ENCODE data around the gene BBS9. TPM values are rescaled to one million over a fixed set of nuclear protein-coding genes. Genes with fewer than 3 reads are reported as not detected.

BBS9 gene
- polyA plus RNA-seq, 1 donor from 2014 or later, result 9.8 TPM

GRCh38 chr7:33392148-33392547 is 262.8 kb downstream of the BBS9 start:
- no peaks in the 10 kb centered on the region for H3K9me3 ChIP-seq (ENCODE audit: low read length)
- no peak overlapping the region for H2AFZ ChIP-seq (ENCODE audit: low read depth, low read length)
- no peak overlapping the region for H3K4me3 ChIP-seq (ENCODE audit: low read length)
- no peak overlapping the region for H3K4me2 ChIP-seq (ENCODE audit: low read length)
- H3K9me2 ChIP-seq (ENCODE audit: insufficient read depth, low read length), result no peaks in the 10 kb centered on the region
- no peak for TF ChIP-seq EZH2 (IDR thresholded peaks at IDR 0.05; ENCODE audit: borderline replicate concordance, insufficient read depth, low read length, poor library complexity, severe bottlenecking)
- no peak for TF ChIP-seq RAD21 (conservative IDR thresholded peaks at IDR 0.05)
- no peak for TF ChIP-seq SMC3 (conservative IDR thresholded peaks at IDR 0.05; ENCODE audit: poor library complexity)
- no peak for TF ChIP-seq TAF1 (IDR thresholded peaks at IDR 0.05; ENCODE audit: low read depth)
- TF ChIP-seq EP300 (conservative IDR thresholded peaks at IDR 0.05; ENCODE audit: poor library complexity, severe bottlenecking), result no peak
- no peak for TF ChIP-seq CTCF (IDR thresholded peaks at IDR 0.05; ENCODE audit: poor library complexity, severe bottlenecking)
- TF ChIP-seq POLR2AphosphoS5 (IDR thresholded peaks at IDR 0.05), result no peak
- no peak for TF ChIP-seq MXI1 (conservative IDR thresholded peaks at IDR 0.05; ENCODE audit: poor library complexity, severe bottlenecking)
- TF ChIP-seq, protein P1, sequence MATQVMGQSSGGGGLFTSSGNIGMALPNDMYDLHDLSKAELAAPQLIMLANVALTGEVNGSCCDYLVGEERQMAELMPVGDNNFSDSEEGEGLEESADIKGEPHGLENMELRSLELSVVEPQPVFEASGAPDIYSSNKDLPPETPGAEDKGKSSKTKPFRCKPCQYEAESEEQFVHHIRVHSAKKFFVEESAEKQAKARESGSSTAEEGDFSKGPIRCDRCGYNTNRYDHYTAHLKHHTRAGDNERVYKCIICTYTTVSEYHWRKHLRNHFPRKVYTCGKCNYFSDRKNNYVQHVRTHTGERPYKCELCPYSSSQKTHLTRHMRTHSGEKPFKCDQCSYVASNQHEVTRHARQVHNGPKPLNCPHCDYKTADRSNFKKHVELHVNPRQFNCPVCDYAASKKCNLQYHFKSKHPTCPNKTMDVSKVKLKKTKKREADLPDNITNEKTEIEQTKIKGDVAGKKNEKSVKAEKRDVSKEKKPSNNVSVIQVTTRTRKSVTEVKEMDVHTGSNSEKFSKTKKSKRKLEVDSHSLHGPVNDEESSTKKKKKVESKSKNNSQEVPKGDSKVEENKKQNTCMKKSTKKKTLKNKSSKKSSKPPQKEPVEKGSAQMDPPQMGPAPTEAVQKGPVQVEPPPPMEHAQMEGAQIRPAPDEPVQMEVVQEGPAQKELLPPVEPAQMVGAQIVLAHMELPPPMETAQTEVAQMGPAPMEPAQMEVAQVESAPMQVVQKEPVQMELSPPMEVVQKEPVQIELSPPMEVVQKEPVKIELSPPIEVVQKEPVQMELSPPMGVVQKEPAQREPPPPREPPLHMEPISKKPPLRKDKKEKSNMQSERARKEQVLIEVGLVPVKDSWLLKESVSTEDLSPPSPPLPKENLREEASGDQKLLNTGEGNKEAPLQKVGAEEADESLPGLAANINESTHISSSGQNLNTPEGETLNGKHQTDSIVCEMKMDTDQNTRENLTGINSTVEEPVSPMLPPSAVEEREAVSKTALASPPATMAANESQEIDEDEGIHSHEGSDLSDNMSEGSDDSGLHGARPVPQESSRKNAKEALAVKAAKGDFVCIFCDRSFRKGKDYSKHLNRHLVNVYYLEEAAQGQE (IDR thresholded peaks at IDR 0.05; ENCODE audit: borderline replicate concordance), result no peak
- H3K27me3 ChIP-seq (ENCODE audit: insufficient read depth, low read depth, low read length), result no peaks in the 10 kb centered on the region
- H3K79me2 ChIP-seq (replicated peaks; ENCODE audit: insufficient read depth, low read length), result no peaks in the 10 kb centered on the region
- H3K27ac ChIP-seq (ENCODE audit: low read length), result no peak overlapping the region
- H3K36me3 ChIP-seq (ENCODE audit: insufficient read depth, low read length), result no peaks in the 10 kb centered on the region
- H3F3A ChIP-seq (ENCODE audit: insufficient read depth, low read length, poor library complexity, severe bottlenecking), result no peaks in the 10 kb centered on the region
- no peaks in the 10 kb centered on the region for H4K20me1 ChIP-seq (ENCODE audit: insufficient read depth)
- H3K9ac ChIP-seq (ENCODE audit: low read length), result no peak overlapping the region

GRCh38 chr7:33393770-33394169 is 264.4 kb downstream of the BBS9 start:
- Histone ChIP-seq H3K4me3 (ENCODE audit: low read length) (no peak overlapping the region), H4K20me1 (ENCODE audit: insufficient read depth) (no peaks in the 10 kb centered on the region), H3K36me3 (ENCODE audit: insufficient read depth, low read length) (no peaks in the 10 kb centered on the region), H3K9me3 (ENCODE audit: low read length) (no peaks in the 10 kb centered on the region), H3K27me3 (ENCODE audit: insufficient read depth, low read depth, low read length) (no peaks in the 10 kb centered on the region), H3K9me2 (ENCODE audit: insufficient read depth, low read length) (no peaks in the 10 kb centered on the region), H3K9ac (ENCODE audit: low read length) (no peak overlapping the region), H3K79me2 (replicated peaks; ENCODE audit: insufficient read depth, low read length) (no peaks in the 10 kb centered on the region), H3F3A (ENCODE audit: insufficient read depth, low read length, poor library complexity, severe bottlenecking) (no peaks in the 10 kb centered on the region), H2AFZ (ENCODE audit: low read depth, low read length) (no peak overlapping the region), H3K4me2 (ENCODE audit: low read length) (no peak overlapping the region), H3K27ac (ENCODE audit: low read length) (no peak overlapping the region)
- TF ChIP-seq POLR2AphosphoS5 (IDR thresholded peaks at IDR 0.05) (no peak), MXI1 (conservative IDR thresholded peaks at IDR 0.05; ENCODE audit: poor library complexity, severe bottlenecking) (no peak), EZH2 (IDR thresholded peaks at IDR 0.05; ENCODE audit: borderline replicate concordance, insufficient read depth, low read length, poor library complexity, severe bottlenecking) (no peak), EP300 (conservative IDR thresholded peaks at IDR 0.05; ENCODE audit: poor library complexity, severe bottlenecking) (no peak), SMC3 (conservative IDR thresholded peaks at IDR 0.05; ENCODE audit: poor library complexity) (no peak), CTCF (IDR thresholded peaks at IDR 0.05; ENCODE audit: poor library complexity, severe bottlenecking) (no peak), TAF1 (IDR thresholded peaks at IDR 0.05; ENCODE audit: low read depth) (no peak), RAD21 (conservative IDR thresholded peaks at IDR 0.05) (no peak)
- TF ChIP-seq, protein P1 (IDR thresholded peaks at IDR 0.05; ENCODE audit: borderline replicate concordance), result no peak

Measured in neural cell (in vitro differentiated cells).